HL-60/S4 (cell line): ENCODE data around the gene CPLANE1.

ENCODE experiments used
- in situ Hi-C: fragments of 300-500 bp; cut with MboI; formaldehyde crosslinking; loops from 2 replicates; pipeline ENCODE4 v1.14.3; 2022; ENCODE audit warnings: low sequenced_read_pairs

CPLANE1 gene

GRCh38 chr5:37071901-37072581 is 177.1 kb downstream of the CPLANE1 start:
- in situ Hi-C loops: no loop called here

GRCh38 chr5:37071487-37071886 is 177.7 kb downstream of the CPLANE1 start:
- in situ Hi-C loops: no loop called here

GRCh38 chr5:37064442-37064841 is 184.7 kb downstream of the CPLANE1 start:
- in situ Hi-C loops: no loop called here

GRCh38 chr5:37063739-37064138 is 185.4 kb downstream of the CPLANE1 start:
- in situ Hi-C loops: no loop called here

- in situ Hi-C loops: no loop called here
Measured at GRCh38 chr5:37060030-37060429, 189.1 kb downstream of the CPLANE1 start.

GRCh38 chr5:37056762-37057161 is 192.4 kb downstream of the CPLANE1 start:
- in situ Hi-C loops: no loop called here
